ENCODE results near the gene DGKH.

DGKH gene

DNA sequence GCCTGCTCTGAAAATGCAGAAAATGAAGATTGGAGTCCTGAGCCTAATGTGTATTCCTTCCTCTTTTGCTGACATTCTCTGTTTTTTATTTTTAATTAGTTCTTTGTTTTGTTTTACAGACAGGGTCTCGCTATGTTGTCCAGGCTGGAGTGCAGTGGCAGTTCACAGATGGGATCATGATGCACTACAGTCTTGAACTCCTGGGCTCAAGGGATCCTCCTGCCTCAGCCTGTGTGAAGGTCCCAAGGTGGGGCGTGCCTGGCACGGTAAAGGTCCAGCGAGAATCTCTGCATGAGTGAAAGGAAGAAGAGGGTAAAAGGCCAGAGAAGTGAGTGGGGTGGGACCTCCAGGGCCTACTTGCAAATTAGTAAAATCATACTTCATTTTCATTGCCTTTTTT, 34.3 kb upstream of the DGKH start:
- no peak overlapping the region for H3K4me3 ChIP-seq (replicated peaks in 1 of 2; ENCODE audit: low read depth in 2 of 2, low read length in 2 of 2)
- TF ChIP-seq CTCF (IDR thresholded peaks at IDR 0.05; ENCODE audit: low read depth, low read length), result no peak
- DNase-seq (ENCODE audit: low read depth in 2 of 2), result no peak

- TF ChIP-seq CTCF (IDR thresholded peaks at IDR 0.05; ENCODE audit: low read depth, low read length), result no peak
- no peak for DNase-seq (ENCODE audit: low read depth in 2 of 2)
- H3K4me3 ChIP-seq (replicated peaks in 1 of 2; ENCODE audit: low read depth in 2 of 2, low read length in 2 of 2), result no peak overlapping the region
Measured at GRCh38 chr13:42017264-42017663, 31.2 kb upstream of the DGKH start.

GRCh38 chr13:42021851-42022250, 26.6 kb upstream of the DGKH start:
- no peak for TF ChIP-seq CTCF (IDR thresholded peaks at IDR 0.05; ENCODE audit: low read depth, low read length)
- no peak overlapping the region for H3K4me3 ChIP-seq (replicated peaks in 1 of 2; ENCODE audit: low read depth in 2 of 2, low read length in 2 of 2)
- no peak for DNase-seq (ENCODE audit: low read depth in 2 of 2)

DNA sequence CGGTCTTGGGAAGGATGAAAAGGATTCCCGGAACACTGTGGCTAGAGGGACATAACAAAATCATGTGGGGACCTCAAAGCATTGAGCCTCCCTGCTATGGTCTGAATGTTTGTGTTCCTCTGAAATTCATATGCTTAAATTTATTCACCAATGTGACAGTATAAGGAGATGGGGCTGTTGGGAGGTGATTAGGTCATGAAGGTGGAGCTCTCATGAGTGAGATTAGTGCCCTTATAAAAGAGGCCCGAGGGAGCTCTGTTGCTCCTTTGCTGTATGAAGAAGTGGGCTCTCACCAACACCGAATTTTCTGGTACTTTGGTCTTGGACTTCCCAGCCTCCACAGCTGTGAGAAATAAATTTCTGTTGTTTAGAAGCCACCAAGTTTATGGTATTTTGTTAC, 26.1 kb upstream of the DGKH start:
- DNase-seq (ENCODE audit: low read depth in 2 of 2), result no peak
- TF ChIP-seq CTCF (IDR thresholded peaks at IDR 0.05; ENCODE audit: low read depth, low read length), result no peak
- no peak overlapping the region for H3K4me3 ChIP-seq (replicated peaks in 1 of 2; ENCODE audit: low read depth in 2 of 2, low read length in 2 of 2)

DNA sequence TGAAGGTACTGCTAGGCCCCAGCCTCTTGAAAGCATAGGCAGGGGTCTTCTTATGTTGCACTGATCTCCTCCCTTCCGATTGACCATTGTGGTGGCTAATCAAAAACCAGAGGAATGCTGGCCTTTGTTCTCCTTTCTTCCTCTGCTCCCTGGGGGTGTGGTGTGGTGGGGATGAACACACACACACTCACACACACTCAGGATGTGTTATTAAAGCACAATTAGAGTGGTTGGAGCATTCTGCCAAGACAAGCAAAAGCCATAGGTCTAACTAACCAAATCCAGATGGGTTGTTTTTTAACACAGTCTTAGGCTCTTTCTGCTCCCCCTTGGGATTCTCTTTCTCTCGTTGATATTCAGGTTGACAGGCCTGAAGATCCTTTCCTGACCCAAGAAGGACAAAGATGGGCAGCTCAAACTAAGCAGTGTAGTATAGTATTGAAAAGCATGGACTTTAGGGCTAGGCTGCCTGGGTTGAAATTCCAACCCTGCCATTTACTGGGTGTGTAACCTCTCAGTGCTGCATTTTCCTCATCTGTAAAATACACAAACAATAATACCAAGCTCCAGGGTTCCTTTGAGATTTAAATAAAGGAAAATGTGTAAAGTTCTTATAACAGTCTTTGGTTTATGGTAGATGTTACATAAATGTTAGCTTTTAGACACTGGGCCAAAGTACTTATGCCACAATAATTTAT, 25.5 kb upstream of the DGKH start:
- peak; percentile 8 to 56 for DNase-seq (ENCODE audit: low read depth in 2 of 2)
- no peak for TF ChIP-seq CTCF (IDR thresholded peaks at IDR 0.05; ENCODE audit: low read depth, low read length)
- no peak overlapping the region for H3K4me3 ChIP-seq (replicated peaks in 1 of 2; ENCODE audit: low read depth in 2 of 2, low read length in 2 of 2)

GRCh38 chr13:42027286-42027685, 21.2 kb upstream of the DGKH start:
- H3K4me3 ChIP-seq (replicated peaks in 1 of 2; ENCODE audit: low read depth in 2 of 2, low read length in 2 of 2), result no peak overlapping the region
- DNase-seq (ENCODE audit: low read depth in 2 of 2), result no peak
- no peak for TF ChIP-seq CTCF (IDR thresholded peaks at IDR 0.05; ENCODE audit: low read depth, low read length)
